Measurements from ENCODE around the gene PSME3.
A peak's percentile ranks its signal among the peaks of the same experiment; 100 is the strongest.

The PSME3 gene

GRCh38 chr17:42832934-42833766 lies at the start of gene PSME3:
Gene PSME3 (plus strand): TSS chr17:42833397. CDS start chr17:42833632, 235 bp downstream.
- peak; percentile 24 to 98 (median 90) for DNase-seq

GRCh38 chr17:42783791-42784138 lies 49.4 kb upstream of the PSME3 start:
- no peak for DNase-seq

GRCh38 chr17:42784409-42784808 lies 48.8 kb upstream of the PSME3 start:
- DNase-seq, result no peak

DNA sequence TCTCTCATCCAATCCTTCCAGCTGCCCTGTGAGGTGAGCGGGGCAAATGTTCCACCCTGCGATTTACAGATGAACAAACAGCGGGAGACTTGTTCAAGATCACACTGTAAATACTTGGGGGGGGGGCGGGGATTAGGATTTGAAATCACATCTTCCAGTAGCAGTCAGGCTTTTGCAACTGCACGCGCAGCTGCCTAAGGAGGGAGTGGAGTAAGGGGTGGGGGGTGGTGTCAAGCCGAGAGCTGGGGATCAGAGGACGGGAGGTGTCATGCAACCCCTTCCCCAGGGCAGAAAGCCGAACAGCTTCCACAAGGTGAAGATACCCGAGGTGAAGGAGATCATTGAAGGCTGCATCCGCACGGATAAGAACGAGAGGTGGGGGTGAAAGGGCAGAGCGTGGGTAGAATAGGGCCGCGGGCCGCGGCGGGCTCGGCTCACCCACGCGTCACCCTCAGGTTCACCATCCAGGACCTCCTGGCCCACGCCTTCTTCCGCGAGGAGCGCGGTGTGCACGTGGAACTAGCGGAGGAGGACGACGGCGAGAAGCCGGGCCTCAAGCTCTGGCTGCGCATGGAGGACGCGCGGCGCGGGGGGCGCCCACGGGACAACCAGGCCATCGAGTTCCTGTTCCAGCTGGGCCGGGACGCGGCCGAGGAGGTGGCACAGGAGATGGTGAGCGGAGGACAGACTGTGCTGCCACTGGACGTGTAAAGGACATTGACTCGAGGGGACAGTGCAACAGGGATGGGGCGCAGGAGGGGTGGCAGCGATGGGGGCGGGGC lies 48.2 kb upstream of the PSME3 start:
- no peak for DNase-seq

GRCh38 chr17:42787266-42787665 lies 45.9 kb upstream of the PSME3 start:
- no peak for DNase-seq

- DNase-seq, result no peak
Measured at GRCh38 chr17:42791948-42792347, 41.2 kb upstream of the PSME3 start.

- DNase-seq, result no peak
Measured at GRCh38 chr17:42792545-42792944, 40.7 kb upstream of the PSME3 start.

DNA sequence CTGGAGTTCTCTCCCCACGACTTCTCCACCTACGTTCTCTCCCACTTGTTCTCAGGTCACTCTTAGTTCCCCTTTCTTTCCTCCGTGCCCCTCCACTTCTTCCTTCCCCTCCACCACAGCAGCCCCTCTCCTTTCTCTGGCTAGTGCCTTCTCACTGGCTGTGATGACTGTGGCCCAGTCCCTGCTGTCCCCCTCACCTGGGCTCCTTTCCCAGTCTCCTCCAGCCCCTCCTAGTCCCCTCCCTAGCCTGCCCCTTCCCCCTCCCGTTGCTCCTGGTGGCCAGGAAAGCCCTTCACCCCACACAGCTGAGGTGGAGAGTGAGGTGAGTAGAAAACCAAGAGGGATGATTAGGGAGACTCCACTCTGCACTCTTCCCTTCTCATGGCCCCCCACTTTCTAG lies 38.1 kb upstream of the PSME3 start:
- no peak for DNase-seq

DNA sequence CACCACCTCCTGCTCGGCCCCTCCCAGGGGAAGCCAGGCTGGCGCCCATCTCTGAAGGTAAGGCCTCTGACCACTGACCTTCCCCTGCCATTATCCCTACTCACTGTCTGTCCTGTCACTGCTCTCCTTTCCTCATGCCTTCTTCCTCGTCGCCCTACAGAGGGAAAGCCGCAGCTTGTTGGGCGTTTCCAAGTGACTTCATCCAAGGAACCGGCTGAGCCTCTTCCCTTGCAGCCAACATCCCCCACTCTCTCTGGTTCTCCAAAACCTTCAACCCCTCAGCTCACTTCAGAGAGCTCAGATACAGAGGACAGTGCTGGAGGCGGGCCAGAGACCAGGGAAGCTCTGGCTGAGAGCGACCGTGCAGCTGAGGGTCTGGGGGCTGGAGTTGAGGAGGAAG lies 37.7 kb upstream of the PSME3 start:
- no peak for DNase-seq

- no peak for DNase-seq
Measured at GRCh38 chr17:42796066-42796758, 37.0 kb upstream of the PSME3 start.

DNA sequence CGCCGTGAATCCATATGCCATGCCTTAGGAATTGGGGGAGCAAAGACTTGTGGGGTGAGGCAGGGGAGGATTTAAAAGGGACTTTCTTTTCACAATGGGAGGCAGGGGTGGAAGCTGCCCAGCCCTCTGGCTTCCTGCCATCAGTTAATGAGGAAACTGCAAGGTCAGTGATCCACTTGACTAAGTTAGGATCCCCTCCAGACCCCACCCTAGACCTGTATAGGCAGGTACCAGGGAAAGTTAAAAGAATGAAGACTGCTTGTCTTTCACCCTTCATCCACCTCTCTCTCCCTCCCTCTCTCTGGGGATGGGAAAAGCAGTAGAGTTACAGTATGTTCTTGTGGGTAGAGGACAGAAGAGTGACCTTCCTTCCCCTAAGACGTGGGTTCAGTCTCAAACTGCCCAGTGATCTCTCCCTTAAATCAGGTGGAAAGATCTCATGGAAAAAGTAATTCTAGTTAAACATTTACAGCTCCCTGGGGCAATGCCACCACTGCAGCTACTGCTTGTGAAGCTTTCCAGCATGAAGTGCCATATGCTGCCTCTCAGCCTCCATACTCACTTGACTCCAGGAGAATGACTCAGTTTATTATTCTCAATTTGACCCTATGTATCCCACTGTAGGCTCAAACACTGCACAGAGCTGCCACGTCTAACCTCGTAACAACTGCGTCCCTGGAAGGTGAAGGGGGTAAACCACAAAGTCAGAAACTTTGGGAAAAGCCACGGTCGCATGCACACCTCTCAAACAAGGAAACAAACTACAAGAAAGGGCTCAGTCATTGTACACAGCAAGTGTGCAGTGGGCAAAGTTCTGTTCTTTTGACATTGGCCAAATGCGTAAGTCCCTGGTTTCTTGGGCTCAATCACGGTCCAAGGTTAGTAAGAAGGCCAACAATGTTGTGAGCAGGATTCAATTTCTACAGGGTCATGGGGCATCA lies 35.9 kb upstream of the PSME3 start:
- DNase-seq, result no peak

DNA sequence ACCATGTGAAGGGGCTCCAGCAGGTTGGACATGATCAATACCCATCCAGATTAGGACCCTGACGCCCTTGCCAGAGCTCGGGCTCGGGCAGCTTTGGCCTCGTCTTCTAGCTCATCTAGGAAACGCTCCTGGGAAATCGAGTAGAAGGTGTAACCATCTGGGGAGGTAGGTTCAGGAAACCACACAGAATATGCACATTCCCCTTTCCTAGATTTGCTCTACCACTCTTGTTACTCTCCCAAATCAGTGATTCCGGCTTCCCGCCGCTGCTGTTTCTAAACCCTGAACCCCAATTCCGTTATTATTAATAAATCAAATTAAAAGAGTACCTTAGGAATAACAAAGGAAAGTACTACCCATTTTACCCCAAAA lies 35.2 kb upstream of the PSME3 start:
- DNase-seq, result no peak

DNA sequence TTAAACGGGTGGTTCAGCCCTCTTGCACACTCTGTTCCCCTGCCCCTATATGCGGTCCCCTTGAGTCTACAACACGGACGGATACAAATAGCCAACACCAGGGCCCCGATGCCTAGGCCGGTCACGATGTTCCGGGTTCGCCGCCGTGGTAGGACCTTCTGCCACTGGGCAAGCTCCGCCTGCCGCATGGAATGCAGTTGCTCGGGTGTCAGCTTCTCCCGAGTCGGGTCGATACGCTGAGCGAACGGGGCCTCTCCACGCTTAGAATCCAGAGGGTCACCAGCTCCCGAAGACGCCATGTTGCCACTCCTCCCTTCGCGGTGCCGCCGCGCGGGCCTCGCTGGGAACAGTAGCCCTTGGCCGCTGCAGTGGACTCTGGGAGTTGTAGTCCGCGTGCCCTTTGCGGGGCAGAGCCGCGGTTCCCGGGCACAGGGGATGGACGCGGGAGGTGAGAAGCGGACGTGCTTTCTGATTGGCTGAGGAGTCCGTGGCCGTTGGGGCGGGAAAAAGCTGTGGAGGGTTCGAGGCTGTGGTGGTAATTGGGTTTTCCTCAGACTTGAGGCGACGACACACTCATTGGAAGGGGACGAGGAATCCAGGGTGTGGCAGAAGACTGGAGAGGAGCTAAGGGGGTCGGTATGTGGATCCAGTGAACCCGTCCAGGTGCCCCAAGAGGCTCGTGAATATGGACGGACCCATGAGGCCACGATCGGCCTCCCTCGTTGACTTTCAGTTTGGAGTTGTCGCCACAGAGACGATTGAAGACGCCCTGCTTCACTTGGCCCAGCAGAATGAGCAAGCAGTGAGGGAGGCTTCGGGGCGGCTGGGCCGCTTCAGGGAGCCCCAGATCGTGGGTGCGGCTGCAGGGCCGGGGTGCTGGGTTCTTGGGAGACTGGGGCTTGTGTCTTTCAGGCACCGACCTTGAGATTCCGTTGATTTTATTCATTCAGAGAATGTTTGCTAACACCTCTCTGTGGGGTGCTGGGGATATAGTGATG lies 34.5 kb upstream of the PSME3 start, which contains the start of the genes CNTD1 and COA3:
Gene CNTD1 (plus strand): TSS at position 479 of the 998 bp plus-strand sequence. CDS start 207 bp downstream, at position 686.
Gene COA3 (minus strand): TSS at position 322 of the 998 bp plus-strand sequence. CDS start 23 bp downstream, at position 299.
- peak in 55 of 56 donors; percentile 17 to 85 (median 67) for DNase-seq

DNA sequence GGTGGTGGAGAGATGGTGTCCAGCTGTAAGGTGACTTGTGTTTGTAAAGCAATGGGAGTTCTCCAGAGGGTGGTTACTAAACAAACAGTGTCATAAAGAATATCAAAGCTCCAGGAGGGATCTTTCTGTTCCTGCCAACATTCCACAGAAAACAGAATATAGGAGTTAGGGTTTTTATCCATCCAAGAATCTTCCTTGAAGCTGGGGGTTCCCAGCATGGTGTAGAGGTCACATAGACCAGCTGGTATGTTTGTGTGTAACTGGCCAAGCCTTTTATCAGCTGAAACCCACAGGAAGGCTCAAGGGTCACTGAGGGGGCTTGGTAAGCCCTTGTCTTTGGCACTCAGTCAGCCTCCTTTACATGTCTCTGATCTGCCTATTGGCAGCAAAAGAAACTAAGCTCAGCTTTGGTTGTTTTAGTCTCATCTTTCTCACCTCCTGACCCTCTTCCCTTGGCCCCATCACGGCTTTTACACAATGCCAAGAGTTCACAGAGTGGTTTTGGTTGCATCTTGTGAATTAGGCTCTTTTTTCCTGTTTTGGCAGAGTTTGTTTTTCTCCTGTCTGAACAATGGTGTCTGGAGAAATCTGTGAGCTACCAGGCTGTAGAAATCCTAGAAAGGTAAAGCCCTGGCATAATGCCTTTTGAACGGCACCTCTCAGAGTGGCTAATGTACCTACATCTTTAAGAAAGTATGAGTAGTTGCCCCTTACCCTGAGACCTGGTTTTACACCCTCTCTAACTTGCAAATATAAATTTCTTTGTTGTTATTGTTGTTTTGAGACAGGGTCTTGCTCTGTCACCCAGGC lies 29.9 kb upstream of the PSME3 start:
- no peak for DNase-seq

- DNase-seq, result no peak
Measured at GRCh38 chr17:42804918-42805367, 28.3 kb upstream of the PSME3 start.

GRCh38 chr17:42806249-42806648 lies 26.9 kb upstream of the PSME3 start:
- DNase-seq, result no peak

DNA sequence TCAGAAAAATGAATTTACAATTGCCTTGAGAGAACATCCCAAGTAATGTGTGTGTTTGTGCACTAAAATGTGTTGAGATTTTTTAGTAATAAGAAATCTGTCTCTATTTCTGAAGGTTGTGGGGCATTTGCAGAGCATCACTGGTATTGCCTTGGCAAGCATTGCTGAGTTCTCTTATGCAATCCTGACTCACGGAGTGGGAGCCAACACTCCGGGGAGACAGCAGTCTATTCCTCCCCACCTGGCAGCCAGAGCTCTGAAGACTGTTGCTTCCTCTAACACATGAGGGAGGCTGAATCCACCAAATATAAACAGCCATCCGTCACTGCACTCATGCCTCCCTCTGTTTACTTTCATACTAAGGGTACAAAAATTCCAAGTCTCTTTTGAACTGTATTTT lies 23.9 kb upstream of the PSME3 start:
- peak in 28 of 56 donors; percentile 1 to 78 (median 28) for DNase-seq

Data from amygdala (tissue), 56 donors.